OCI-LY3 (cell line): ENCODE measurements around the gene C20orf173.

Source experiments
- EZH2phosphoT487 ChIP-seq: fragments of 200-600 bp; shearing (Covaris generic); IDR thresholded peaks from 2 replicates; pipeline ENCODE4 v1.6.1; 2018; ENCODE audit warnings: antibody characterized with exemption, mixed run types, low read depth
- TF ChIP-seq, protein P1 (sequence below): fragments of 200-600, 300-600 bp; sonication (generic); IDR thresholded peaks from 2 replicates; pipeline ENCODE4 v1.5.1; 2014; ENCODE audit warnings: antibody characterized with exemption, low read length, low read depth

DNA sequence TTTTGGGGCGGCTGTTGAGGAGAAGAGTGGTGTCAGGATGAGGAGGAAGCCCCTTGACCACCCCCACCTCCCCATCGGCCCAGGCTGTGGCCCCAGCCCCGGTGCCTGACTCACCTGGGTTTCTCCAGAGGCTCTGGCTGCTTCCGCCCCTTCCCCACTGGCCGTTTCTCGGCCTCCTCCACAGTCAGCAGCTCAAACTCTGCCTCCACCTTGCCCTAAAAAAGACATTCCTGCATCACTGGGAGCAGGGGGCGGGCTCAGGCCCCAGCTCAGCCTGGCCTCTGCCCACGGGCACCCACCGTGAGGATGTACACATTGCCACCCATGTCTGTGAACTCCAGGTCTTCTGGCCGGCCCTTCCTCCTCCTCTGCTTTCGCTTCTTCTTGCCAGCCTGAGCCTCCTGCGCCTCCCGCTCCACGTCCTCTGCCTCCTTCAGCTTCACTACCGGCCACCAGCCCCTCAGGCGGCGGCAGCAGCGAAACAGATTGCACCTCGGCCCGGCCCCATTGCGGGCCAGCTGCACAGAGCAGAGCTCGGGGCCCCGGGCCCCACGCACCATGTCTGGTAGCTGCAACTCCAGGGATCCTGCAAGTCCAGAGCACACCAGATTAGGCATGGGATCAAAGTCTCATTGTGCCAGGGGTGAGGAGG, 29.7 kb upstream of the C20orf173 start:
- TF ChIP-seq, protein P1, sequence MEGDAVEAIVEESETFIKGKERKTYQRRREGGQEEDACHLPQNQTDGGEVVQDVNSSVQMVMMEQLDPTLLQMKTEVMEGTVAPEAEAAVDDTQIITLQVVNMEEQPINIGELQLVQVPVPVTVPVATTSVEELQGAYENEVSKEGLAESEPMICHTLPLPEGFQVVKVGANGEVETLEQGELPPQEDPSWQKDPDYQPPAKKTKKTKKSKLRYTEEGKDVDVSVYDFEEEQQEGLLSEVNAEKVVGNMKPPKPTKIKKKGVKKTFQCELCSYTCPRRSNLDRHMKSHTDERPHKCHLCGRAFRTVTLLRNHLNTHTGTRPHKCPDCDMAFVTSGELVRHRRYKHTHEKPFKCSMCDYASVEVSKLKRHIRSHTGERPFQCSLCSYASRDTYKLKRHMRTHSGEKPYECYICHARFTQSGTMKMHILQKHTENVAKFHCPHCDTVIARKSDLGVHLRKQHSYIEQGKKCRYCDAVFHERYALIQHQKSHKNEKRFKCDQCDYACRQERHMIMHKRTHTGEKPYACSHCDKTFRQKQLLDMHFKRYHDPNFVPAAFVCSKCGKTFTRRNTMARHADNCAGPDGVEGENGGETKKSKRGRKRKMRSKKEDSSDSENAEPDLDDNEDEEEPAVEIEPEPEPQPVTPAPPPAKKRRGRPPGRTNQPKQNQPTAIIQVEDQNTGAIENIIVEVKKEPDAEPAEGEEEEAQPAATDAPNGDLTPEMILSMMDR, result no peak
- TF ChIP-seq EZH2phosphoT487, result no peak
